ENCODE data around the gene SOX2.

Gene SOX2

DNA sequence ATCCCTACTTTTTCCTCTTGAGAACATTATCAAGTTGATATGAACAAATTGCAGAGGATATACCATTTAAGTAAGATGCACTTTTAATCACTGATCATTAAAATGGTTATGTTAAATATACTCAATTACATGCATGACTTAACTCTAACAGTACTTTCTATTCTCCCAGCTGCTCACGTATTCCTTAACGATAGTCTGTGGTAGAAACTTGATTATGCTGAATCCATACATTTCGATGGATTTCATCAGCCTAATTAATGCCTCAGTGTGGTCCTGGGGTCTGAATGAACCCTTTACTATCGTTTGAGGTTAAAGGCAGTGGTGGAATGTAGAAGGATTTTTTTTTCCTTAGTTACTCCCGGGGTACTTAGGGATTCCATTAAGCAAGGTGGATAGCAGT, 18.6 kb downstream of the SOX2 start:
- no peak for TF ChIP-seq TAF1 (IDR thresholded peaks at IDR 0.05; ENCODE audit: borderline replicate concordance, insufficient read depth, low read length)
- no peak for TF ChIP-seq FOXP2 (optimal IDR thresholded peaks at IDR 0.05; ENCODE audit: borderline replicate concordance, extremely low read depth, extremely low read length, insufficient read depth)
- TF ChIP-seq, protein P1, sequence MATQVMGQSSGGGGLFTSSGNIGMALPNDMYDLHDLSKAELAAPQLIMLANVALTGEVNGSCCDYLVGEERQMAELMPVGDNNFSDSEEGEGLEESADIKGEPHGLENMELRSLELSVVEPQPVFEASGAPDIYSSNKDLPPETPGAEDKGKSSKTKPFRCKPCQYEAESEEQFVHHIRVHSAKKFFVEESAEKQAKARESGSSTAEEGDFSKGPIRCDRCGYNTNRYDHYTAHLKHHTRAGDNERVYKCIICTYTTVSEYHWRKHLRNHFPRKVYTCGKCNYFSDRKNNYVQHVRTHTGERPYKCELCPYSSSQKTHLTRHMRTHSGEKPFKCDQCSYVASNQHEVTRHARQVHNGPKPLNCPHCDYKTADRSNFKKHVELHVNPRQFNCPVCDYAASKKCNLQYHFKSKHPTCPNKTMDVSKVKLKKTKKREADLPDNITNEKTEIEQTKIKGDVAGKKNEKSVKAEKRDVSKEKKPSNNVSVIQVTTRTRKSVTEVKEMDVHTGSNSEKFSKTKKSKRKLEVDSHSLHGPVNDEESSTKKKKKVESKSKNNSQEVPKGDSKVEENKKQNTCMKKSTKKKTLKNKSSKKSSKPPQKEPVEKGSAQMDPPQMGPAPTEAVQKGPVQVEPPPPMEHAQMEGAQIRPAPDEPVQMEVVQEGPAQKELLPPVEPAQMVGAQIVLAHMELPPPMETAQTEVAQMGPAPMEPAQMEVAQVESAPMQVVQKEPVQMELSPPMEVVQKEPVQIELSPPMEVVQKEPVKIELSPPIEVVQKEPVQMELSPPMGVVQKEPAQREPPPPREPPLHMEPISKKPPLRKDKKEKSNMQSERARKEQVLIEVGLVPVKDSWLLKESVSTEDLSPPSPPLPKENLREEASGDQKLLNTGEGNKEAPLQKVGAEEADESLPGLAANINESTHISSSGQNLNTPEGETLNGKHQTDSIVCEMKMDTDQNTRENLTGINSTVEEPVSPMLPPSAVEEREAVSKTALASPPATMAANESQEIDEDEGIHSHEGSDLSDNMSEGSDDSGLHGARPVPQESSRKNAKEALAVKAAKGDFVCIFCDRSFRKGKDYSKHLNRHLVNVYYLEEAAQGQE (IDR thresholded peaks at IDR 0.05; ENCODE audit: insufficient read depth in 1 of 2, low read depth in 2 of 2, low read length in 2 of 2): no peak
- no peak for TF ChIP-seq SIN3A (IDR thresholded peaks at IDR 0.05; ENCODE audit: borderline replicate concordance, insufficient read depth, low read length)
- no peak for TF ChIP-seq POLR2AphosphoS5 (IDR thresholded peaks at IDR 0.05; ENCODE audit: low read depth, low read length)

DNA sequence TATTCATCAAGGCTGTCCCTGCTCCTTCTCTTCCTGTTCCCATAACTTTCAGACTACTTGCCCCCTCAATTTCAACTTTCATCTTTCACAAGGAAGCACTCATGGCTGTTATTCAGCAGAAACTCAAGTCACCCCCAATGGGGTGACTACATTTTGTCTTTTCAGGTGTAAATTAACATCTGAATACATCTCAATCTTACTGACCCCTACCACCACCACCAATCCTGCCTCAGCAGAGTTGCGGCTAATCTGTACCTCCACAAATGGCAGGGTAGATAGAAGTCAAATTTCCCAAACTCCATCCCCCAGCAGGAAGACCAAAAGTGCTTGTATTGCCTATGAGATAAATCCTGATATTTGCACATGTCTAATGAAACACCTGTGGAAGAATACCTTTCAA, 19.2 kb downstream of the SOX2 start:
- TF ChIP-seq, protein P1 (IDR thresholded peaks at IDR 0.05; ENCODE audit: insufficient read depth in 1 of 2, low read depth in 2 of 2, low read length in 2 of 2): no peak
- TF ChIP-seq POLR2AphosphoS5 (IDR thresholded peaks at IDR 0.05; ENCODE audit: low read depth, low read length) (no peak), TAF1 (IDR thresholded peaks at IDR 0.05; ENCODE audit: borderline replicate concordance, insufficient read depth, low read length) (no peak), SIN3A (IDR thresholded peaks at IDR 0.05; ENCODE audit: borderline replicate concordance, insufficient read depth, low read length) (no peak), FOXP2 (optimal IDR thresholded peaks at IDR 0.05; ENCODE audit: borderline replicate concordance, extremely low read depth, extremely low read length, insufficient read depth) (no peak)

- TF ChIP-seq, protein P1 (IDR thresholded peaks at IDR 0.05; ENCODE audit: insufficient read depth in 1 of 2, low read depth in 2 of 2, low read length in 2 of 2): no peak
- TF ChIP-seq TAF1 (IDR thresholded peaks at IDR 0.05; ENCODE audit: borderline replicate concordance, insufficient read depth, low read length) (no peak), FOXP2 (optimal IDR thresholded peaks at IDR 0.05; ENCODE audit: borderline replicate concordance, extremely low read depth, extremely low read length, insufficient read depth) (no peak), POLR2AphosphoS5 (IDR thresholded peaks at IDR 0.05; ENCODE audit: low read depth, low read length) (no peak), SIN3A (IDR thresholded peaks at IDR 0.05; ENCODE audit: borderline replicate concordance, insufficient read depth, low read length) (no peak)
These were observed 24.2 kb downstream of the SOX2 start for GRCh38 chr3:181735911-181736310.

GRCh38 chr3:181738551-181738950, 26.8 kb downstream of the SOX2 start:
- TF ChIP-seq TAF1 (IDR thresholded peaks at IDR 0.05; ENCODE audit: borderline replicate concordance, insufficient read depth, low read length) (no peak), FOXP2 (optimal IDR thresholded peaks at IDR 0.05; ENCODE audit: borderline replicate concordance, extremely low read depth, extremely low read length, insufficient read depth) (no peak), POLR2AphosphoS5 (IDR thresholded peaks at IDR 0.05; ENCODE audit: low read depth, low read length) (no peak), SIN3A (IDR thresholded peaks at IDR 0.05; ENCODE audit: borderline replicate concordance, insufficient read depth, low read length) (no peak)
- TF ChIP-seq, protein P1 (IDR thresholded peaks at IDR 0.05; ENCODE audit: insufficient read depth in 1 of 2, low read depth in 2 of 2, low read length in 2 of 2): no peak

- TF ChIP-seq POLR2AphosphoS5 (IDR thresholded peaks at IDR 0.05; ENCODE audit: low read depth, low read length) (no peak), SIN3A (IDR thresholded peaks at IDR 0.05; ENCODE audit: borderline replicate concordance, insufficient read depth, low read length) (no peak), TAF1 (IDR thresholded peaks at IDR 0.05; ENCODE audit: borderline replicate concordance, insufficient read depth, low read length) (no peak), FOXP2 (optimal IDR thresholded peaks at IDR 0.05; ENCODE audit: borderline replicate concordance, extremely low read depth, extremely low read length, insufficient read depth) (no peak)
- TF ChIP-seq, protein P1 (IDR thresholded peaks at IDR 0.05; ENCODE audit: insufficient read depth in 1 of 2, low read depth in 2 of 2, low read length in 2 of 2): no peak
These were observed 27.9 kb downstream of the SOX2 start for GRCh38 chr3:181739628-181740027.
